Measurements from ENCODE around the gene CENATAC. TPM values are rescaled to one million over a fixed set of nuclear protein-coding genes. Genes with fewer than 3 reads are reported as not detected.

CENATAC gene
- 15.7 and 16.1 TPM in 2 replicates for total RNA-seq

GRCh38 chr11:118997627-118998387 lies at the start of gene CENATAC:
Gene CENATAC (plus strand): TSS chr11:118998138. CDS start chr11:118998198, 60 bp downstream.

GRCh38 chr11:118956094-118956846 lies 41.7 kb upstream of the CENATAC start, which contains the start of gene UPK2:
Gene UPK2 (plus strand): TSS chr11:118956298. CDS start chr11:118956351, 53 bp downstream.

GRCh38 chr11:118971646-118972045 lies 26.3 kb upstream of the CENATAC start, which contains the start of gene FOXR1:
Gene FOXR1 (plus strand): TSS chr11:118971761. CDS start chr11:118971932, 171 bp downstream.

GRCh38 chr11:119018074-119018938 lies 20.4 kb downstream of the CENATAC start, which contains the start of the genes RPS25 and TRAPPC4:
Gene RPS25 (minus strand): TSS chr11:119018343. CDS start chr11:119018284, 59 bp downstream.
Gene TRAPPC4 (plus strand): TSS chr11:119018766. CDS start chr11:119018796, 30 bp downstream.

GRCh38 chr11:119030329-119031047 lies 32.5 kb downstream of the CENATAC start, which contains the start of gene SLC37A4:
Gene SLC37A4 (minus strand): TSS chr11:119030877.

GRCh38 chr11:119057000-119057769 lies 59.2 kb downstream of the CENATAC start, which contains the start of gene HYOU1:
Gene HYOU1 (minus strand): TSS chr11:119057205. CDS start chr11:119056160, 1,045 bp downstream.

Other genes with a start within 250 kb of the CENATAC start
- 117 and 118 TPM in 2 replicates for gene DDX6, start 207.0 kb upstream of the CENATAC start, total RNA-seq
- not detected in 2 replicates for gene CXCR5, start 114.2 kb upstream of the CENATAC start, total RNA-seq
- gene BCL9L, start 72.2 kb upstream of the CENATAC start, total RNA-seq = 13.0 and 19.2 TPM in 2 replicates
- gene UPK2, start 41.8 kb upstream of the CENATAC start, total RNA-seq = not detected in 2 replicates
- gene FOXR1, start 26.4 kb upstream of the CENATAC start, total RNA-seq = not detected in 2 replicates
- gene RPS25, start 20.2 kb downstream of the CENATAC start, total RNA-seq = 1,474 and 2,284 TPM in 2 replicates
- 93.9 and 127 TPM in 2 replicates for gene TRAPPC4, start 20.6 kb downstream of the CENATAC start, total RNA-seq
- gene SLC37A4, start 32.7 kb downstream of the CENATAC start, total RNA-seq = 10.9 and 11.0 TPM in 2 replicates
- 183 and 240 TPM in 2 replicates for gene HYOU1, start 59.1 kb downstream of the CENATAC start, total RNA-seq
- 17.4 and 26.8 TPM in 2 replicates for gene VPS11, start 69.7 kb downstream of the CENATAC start, total RNA-seq
- 5.9 and 25.1 TPM in 2 replicates for gene HMBS, start 86.7 kb downstream of the CENATAC start, total RNA-seq
- gene DPAGT1, start 103.7 kb downstream of the CENATAC start, total RNA-seq = 16.5 and 20.3 TPM in 2 replicates
- gene C2CD2L, start 109.2 kb downstream of the CENATAC start, total RNA-seq = 5.2 and 5.9 TPM in 2 replicates
- 10.2 and 15.8 TPM in 2 replicates for gene HINFP, start 123.4 kb downstream of the CENATAC start, total RNA-seq
- 0.19 and 0.28 TPM in 2 replicates for gene ABCG4, start 150.9 kb downstream of the CENATAC start, total RNA-seq
- gene NLRX1, start 170.6 kb downstream of the CENATAC start, total RNA-seq = 8.4 and 25.4 TPM in 2 replicates
- gene NHERF4, start 187.3 kb downstream of the CENATAC start, total RNA-seq = 0.19 TPM in 1 of 2 replicates, not detected in the other
- gene CBL, start 208.2 kb downstream of the CENATAC start, total RNA-seq = 5.6 and 7.1 TPM in 2 replicates

Data from regular cardiac myocyte (primary cell).